Thoracic aorta (tissue), 2 donors: ENCODE measurements around the gene SLC5A1. TPM values are rescaled to one million over a fixed set of nuclear protein-coding genes. Genes with fewer than 3 reads are reported as not detected.

Experiments
- ATAC-seq: fragments of 150-250 bp; one replicate; pipeline ENCODE4 v1.8.0; 2017; ENCODE audit warnings: low read depth; ENCODE audit not compliant: insufficient number of reproducible peaks, low FRiP score
- DNase-seq: peaks from one replicate; pipeline ENCODE4 v3.0.0-alpha.2; 2020; ENCODE audit warnings: low spot score
- H3K27ac ChIP-seq, 2 donors: fragments of 200-600 bp; sonication (generic); 1 replicate in 1 of 2; 2 replicates in 1 of 2; pipeline ENCODE4 v1.5.1; 2016; ENCODE audit warnings: mild to moderate bottlenecking in 2 of 2, moderate library complexity in 2 of 2
- H3K27me3 ChIP-seq: fragments of 200-600 bp; sonication (generic); replicated peaks from 2 replicates; pipeline ENCODE4 v1.6.0; 2016; ENCODE audit warnings: mild to moderate bottlenecking; ENCODE audit not compliant: insufficient read depth
- H3K36me3 ChIP-seq: fragments of 200-600 bp; sonication (generic); one replicate; pipeline ENCODE4 v1.5.1; 2016
- H3K4me1 ChIP-seq, 2 donors: fragments of 200-600 bp; sonication (generic); 1 replicate in 1 of 2; 2 replicates in 1 of 2; pipeline versions ENCODE4 v1.5.1 to v1.6.0; 2016; ENCODE audit warnings: low read depth in 2 of 2, mild to moderate bottlenecking in 1 of 2; ENCODE audit not compliant: control insufficient read depth in 1 of 2
- H3K4me3 ChIP-seq: fragments of 200-600 bp; sonication (generic); 2 replicates; pipeline ENCODE4 v1.5.1; 2016; ENCODE audit warnings: mild to moderate bottlenecking
- H3K9me3 ChIP-seq: fragments of 200-600 bp; sonication (generic); 2 replicates; pipeline ENCODE4 v1.5.1; 2016
- total RNA-seq, 2 donors: library from RNA; depleted of rRNA; stranded (reverse); fragments of >200 nt; gene quantifications; one replicate each; pipeline versions ENCODE4 v1.1.0 to v1.2.3, GENCODE V29; 2016
- TF ChIP-seq, protein P1 (sequence below): fragments of 200-600 bp; sonication (generic); IDR thresholded peaks from one replicate; pipeline ENCODE4 v1.5.1; 2019; ENCODE audit warnings: antibody characterized with exemption

Gene SLC5A1
- total RNA-seq, 2 donors from 2014 or later = not detected

- H3K27me3 ChIP-seq = no peaks in the 10 kb centered on the region
- no peaks in the 10 kb centered on the region for H3K36me3 ChIP-seq
- H3K4me3 ChIP-seq = no peak overlapping the region
- DNase-seq = no peak
- H3K27ac ChIP-seq = no peak overlapping the region
- no peak for ATAC-seq
- H3K4me1 ChIP-seq = no peaks in the 10 kb centered on the region
- H3K9me3 ChIP-seq = no peaks in the 10 kb centered on the region
- TF ChIP-seq, protein P1, sequence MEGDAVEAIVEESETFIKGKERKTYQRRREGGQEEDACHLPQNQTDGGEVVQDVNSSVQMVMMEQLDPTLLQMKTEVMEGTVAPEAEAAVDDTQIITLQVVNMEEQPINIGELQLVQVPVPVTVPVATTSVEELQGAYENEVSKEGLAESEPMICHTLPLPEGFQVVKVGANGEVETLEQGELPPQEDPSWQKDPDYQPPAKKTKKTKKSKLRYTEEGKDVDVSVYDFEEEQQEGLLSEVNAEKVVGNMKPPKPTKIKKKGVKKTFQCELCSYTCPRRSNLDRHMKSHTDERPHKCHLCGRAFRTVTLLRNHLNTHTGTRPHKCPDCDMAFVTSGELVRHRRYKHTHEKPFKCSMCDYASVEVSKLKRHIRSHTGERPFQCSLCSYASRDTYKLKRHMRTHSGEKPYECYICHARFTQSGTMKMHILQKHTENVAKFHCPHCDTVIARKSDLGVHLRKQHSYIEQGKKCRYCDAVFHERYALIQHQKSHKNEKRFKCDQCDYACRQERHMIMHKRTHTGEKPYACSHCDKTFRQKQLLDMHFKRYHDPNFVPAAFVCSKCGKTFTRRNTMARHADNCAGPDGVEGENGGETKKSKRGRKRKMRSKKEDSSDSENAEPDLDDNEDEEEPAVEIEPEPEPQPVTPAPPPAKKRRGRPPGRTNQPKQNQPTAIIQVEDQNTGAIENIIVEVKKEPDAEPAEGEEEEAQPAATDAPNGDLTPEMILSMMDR = no peak
Observed at GRCh38 chr22:32034275-32034674, 8.8 kb upstream of the SLC5A1 start.

GRCh38 chr22:32037236-32037635 is 5.8 kb upstream of the SLC5A1 start:
- Histone ChIP-seq H3K4me3 (no peak overlapping the region), H3K27ac (no peak overlapping the region), H3K4me1 (no peaks in the 10 kb centered on the region), H3K9me3 (no peaks in the 10 kb centered on the region), H3K27me3 (no peaks in the 10 kb centered on the region), H3K36me3 (no peaks in the 10 kb centered on the region)
- no peak for DNase-seq
- TF ChIP-seq, protein P1 = no peak
- no peak for ATAC-seq

GRCh38 chr22:32040324-32040904 is 2.6 kb upstream of the SLC5A1 start:
- ATAC-seq = no peak
- no peaks in the 10 kb centered on the region for H3K36me3 ChIP-seq

DNA sequence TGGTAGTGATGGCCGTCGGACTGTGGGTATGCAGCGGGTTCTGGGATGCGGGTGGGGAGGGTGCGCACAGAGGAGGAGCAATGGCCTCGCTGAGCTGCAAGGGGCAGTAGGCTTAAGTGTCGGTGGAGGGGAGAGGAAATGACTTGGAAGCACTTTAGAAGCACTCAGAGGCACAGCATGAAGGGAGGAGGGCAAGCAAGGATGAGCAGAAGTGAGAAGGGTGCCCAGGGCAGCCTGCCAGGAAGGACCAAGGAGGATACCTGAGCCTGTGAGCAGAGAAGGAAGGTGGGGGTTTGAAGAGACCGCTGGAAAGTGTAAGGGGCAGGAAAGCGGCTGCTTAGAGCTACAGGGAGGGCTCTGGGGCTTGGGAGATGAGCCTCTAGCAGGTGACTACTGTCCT is 330 bp downstream of the SLC5A1 start:
- ATAC-seq = no peak
- no peaks in the 10 kb centered on the region for H3K9me3 ChIP-seq
- H3K4me3 ChIP-seq = no peak overlapping the region
- TF ChIP-seq, protein P1 = no peak
- H3K36me3 ChIP-seq = no peaks in the 10 kb centered on the region
- no peak for DNase-seq
- H3K27ac ChIP-seq = no peak overlapping the region
- H3K27me3 ChIP-seq = no peaks in the 10 kb centered on the region
- H3K4me1 ChIP-seq = no peaks in the 10 kb centered on the region

More at GRCh38 chr22:32040324-32040904, 2.6 kb upstream of the SLC5A1 start:
- Histone ChIP-seq H3K9me3 (no peaks in the 10 kb centered on the region), H3K27me3 (no peaks in the 10 kb centered on the region), H3K4me1 (no peaks in the 10 kb centered on the region), H3K27ac (no peak overlapping the region), H3K4me3 (no peak overlapping the region)
- TF ChIP-seq, protein P1 = no peak
- DNase-seq = no peak

DNA sequence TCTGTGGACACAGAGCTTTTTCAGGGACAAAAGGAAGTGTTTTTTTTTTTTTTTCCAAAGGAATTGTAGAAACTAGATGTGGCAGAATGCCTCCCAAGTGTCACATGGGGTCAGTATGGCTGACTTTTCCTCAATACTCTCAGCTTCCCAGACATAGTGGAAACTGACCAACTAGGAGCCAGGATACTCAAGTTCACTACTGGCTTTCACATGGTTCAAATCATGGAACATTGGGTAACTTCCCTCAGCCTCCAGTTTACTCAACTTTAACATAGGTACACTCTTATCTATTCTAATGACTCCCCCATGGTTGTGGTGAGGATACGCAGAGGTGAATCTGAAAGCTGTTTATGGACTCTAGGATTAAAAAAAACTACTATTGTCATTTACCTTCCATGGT is 1.4 kb downstream of the SLC5A1 start:
- Histone ChIP-seq H3K27me3 (no peaks in the 10 kb centered on the region), H3K4me3 (no peak overlapping the region), H3K4me1 (no peaks in the 10 kb centered on the region), H3K36me3 (no peaks in the 10 kb centered on the region), H3K27ac (no peak overlapping the region), H3K9me3 (no peaks in the 10 kb centered on the region)
- TF ChIP-seq, protein P1 = no peak
- no peak for DNase-seq
- ATAC-seq = no peak
